IMR-90 (cell line): Measurements from ENCODE around the gene ATOH8. TPM values are rescaled to one million over a fixed set of nuclear protein-coding genes. Genes with fewer than 3 reads are reported as not detected.

Source experiments
- ATAC-seq: fragments of 200-7000 bp; cut with Tn5 transposase; 2 replicates; pipeline ENCODE4 v1.9.1; 2020; ENCODE audit warnings: low read depth, mild to moderate bottlenecking, moderate library complexity
- BruUV-seq: library from RNA; stranded (reverse); fragments of 400-500 nt; replicated peaks from 2 replicates; lab custom pipeline; 2021; lab: Mats Ljungman, UMichigan
- CTCF ChIA-PET: fragments of 300-600 bp; formaldehyde crosslinking; extraction: SDS; loops from one replicate; lab custom pipeline; 2021; ENCODE audit warnings: antibody characterized with exemption; lab: Yijun Ruan, JAX
- POLR2A ChIA-PET: fragments of 300-600 bp; sonication (Branson Sonifier 250); formaldehyde crosslinking; loops from one replicate; lab custom pipeline; 2022; ENCODE audit warnings: antibody characterized with exemption; ENCODE audit not compliant: unreplicated experiment; lab: Charles Lee
- DNase-seq: peaks from one replicate; pipeline ENCODE4 v3.0.0; 2013
- H2AFZ ChIP-seq: replicated peaks from 2 replicates; pipeline ENCODE3; 2013; ENCODE audit warnings: low read length, mild to moderate bottlenecking; ENCODE audit not compliant: poor library complexity
- H2AK5ac ChIP-seq: 2 replicates; pipeline ENCODE4 v1.6.1; 2013; ENCODE audit warnings: low read depth, low read length, inconsistent platforms
- H2AK9ac ChIP-seq: replicated peaks from 2 replicates; pipeline ENCODE3; 2013; ENCODE audit warnings: mild to moderate bottlenecking, low read depth, low read length, moderate library complexity; ENCODE audit not compliant: poor library complexity
- H2BK120ac ChIP-seq: 2 replicates; pipeline ENCODE4 v1.6.1; 2013; ENCODE audit warnings: low read depth, low read length, inconsistent platforms
- H2BK15ac ChIP-seq: 3 replicates; pipeline ENCODE4 v1.6.1; 2013; ENCODE audit warnings: low read depth, low read length, inconsistent platforms
- H2BK20ac ChIP-seq: 2 replicates; pipeline ENCODE4 v1.6.1; 2013; ENCODE audit warnings: low read depth, mild to moderate bottlenecking, inconsistent platforms, low read length, moderate library complexity
- H2BK5ac ChIP-seq: 2 replicates; pipeline ENCODE4 v1.6.1; 2013; ENCODE audit warnings: mild to moderate bottlenecking, low read depth, low read length, inconsistent platforms; ENCODE audit not compliant: poor library complexity, severe bottlenecking
- H3K14ac ChIP-seq: replicated peaks from 2 replicates; pipeline ENCODE4 v1.6.1; 2013; ENCODE audit warnings: low read depth, low read length, inconsistent platforms
- H3K18ac ChIP-seq: 2 replicates; pipeline ENCODE4 v1.6.1; 2013; ENCODE audit warnings: low read depth, low read length, control low read depth
- H3K23ac ChIP-seq: 2 replicates; pipeline ENCODE4 v1.6.1; 2013; ENCODE audit warnings: low read depth, low read length, inconsistent platforms
- H3K27ac ChIP-seq: 2 replicates; pipeline ENCODE4 v1.5.1; 2013; ENCODE audit warnings: mild to moderate bottlenecking, control low read depth, low read length; ENCODE audit not compliant: insufficient read depth
- H3K27me3 ChIP-seq: 2 replicates; pipeline ENCODE4 v1.6.1; 2013; ENCODE audit warnings: low read length; ENCODE audit not compliant: control insufficient read depth, insufficient read depth
- H3K36me3 ChIP-seq: 2 replicates; pipeline ENCODE4 v1.6.1; 2013; ENCODE audit warnings: low read length, mixed read lengths; ENCODE audit not compliant: control insufficient read depth, insufficient read depth
- H3K4ac ChIP-seq: 2 replicates; pipeline ENCODE4 v1.6.1; 2013; ENCODE audit warnings: low read depth, low read length, inconsistent platforms
- H3K4me1 ChIP-seq: 2 replicates; pipeline ENCODE4 v1.6.1; 2013; ENCODE audit warnings: low read length, mixed read lengths; ENCODE audit not compliant: control insufficient read depth, insufficient read depth
- H3K4me2 ChIP-seq: 2 replicates; pipeline ENCODE4 v1.6.1; 2013; ENCODE audit warnings: low read depth, mild to moderate bottlenecking, control low read depth, low read length, moderate library complexity
- H3K4me3 ChIP-seq: 2 replicates; pipeline ENCODE4 v1.5.1; 2013; ENCODE audit warnings: low read depth, mild to moderate bottlenecking, control low read depth, low read length, moderate library complexity; ENCODE audit not compliant: insufficient read depth
- H3K56ac ChIP-seq: 2 replicates; pipeline ENCODE4 v1.6.1; 2013; ENCODE audit warnings: low read length, inconsistent platforms; ENCODE audit not compliant: insufficient read depth; ENCODE audit errors: extremely low read depth
- H3K79me1 ChIP-seq, 2 experiments: 2 replicates each; pipeline ENCODE4 v1.6.1; 2013; ENCODE audit warnings: low read length in 2 of 2, inconsistent platforms in 1 of 2, low read depth in 1 of 2
- H3K9ac ChIP-seq: 2 replicates; pipeline ENCODE4 v1.6.1; 2013; ENCODE audit warnings: low read depth, low read length, control low read depth
- H3K9me1 ChIP-seq: 2 replicates; pipeline ENCODE4 v1.6.1; 2013; ENCODE audit warnings: low read length, inconsistent platforms; ENCODE audit not compliant: insufficient read depth
- H3K9me3 ChIP-seq: 2 replicates; pipeline ENCODE4 v1.6.1; 2013; ENCODE audit warnings: low read length; ENCODE audit not compliant: control insufficient read depth, insufficient read depth
- H4K20me1 ChIP-seq: 2 replicates; pipeline ENCODE4 v1.6.1; 2013; ENCODE audit warnings: low read length, inconsistent platforms; ENCODE audit not compliant: insufficient read depth
- H4K5ac ChIP-seq: 2 replicates; pipeline ENCODE4 v1.6.1; 2013; ENCODE audit warnings: mild to moderate bottlenecking, low read depth, low read length, control low read depth
- H4K8ac ChIP-seq, 2 experiments: 2 replicates each; pipeline ENCODE4 v1.6.1; 2013; ENCODE audit warnings: low read depth in 2 of 2, low read length in 2 of 2, control low read depth in 1 of 2, inconsistent platforms in 1 of 2
- H4K91ac ChIP-seq: 2 replicates; pipeline ENCODE4 v1.6.1; 2013; ENCODE audit warnings: low read depth, low read length, inconsistent platforms; ENCODE audit not compliant: insufficient read depth
- CEBPB ChIP-seq: IDR thresholded peaks from 2 replicates; pipeline ENCODE4 v1.6.1; 2012; ENCODE audit warnings: low read depth, low read length, improper control_type of control experiment
- NFE2L2 ChIP-seq: fragments of 150-350 bp; IDR thresholded peaks from 2 replicates; pipeline ENCODE4 v1.6.1; 2016; ENCODE audit warnings: low read depth, mild to moderate bottlenecking, low read length
- RAD21 ChIP-seq: IDR thresholded peaks from 2 replicates; pipeline ENCODE4 v1.6.1; 2012; ENCODE audit warnings: low read length, improper control_type of control experiment
- RCOR1 ChIP-seq: IDR thresholded peaks from 2 replicates; pipeline ENCODE4 v1.6.1; 2012; ENCODE audit warnings: mild to moderate bottlenecking, low read length, improper control_type of control experiment; ENCODE audit not compliant: insufficient replicate concordance
- SMC3 ChIP-seq: fragments of 150-350 bp; IDR thresholded peaks from 2 replicates; pipeline ENCODE4 v1.6.1; 2016; ENCODE audit warnings: low read depth, mild to moderate bottlenecking, antibody characterized with exemption, low read length, moderate library complexity
- WGBS, 2 experiments: methylation state at CpG; one replicate each; pipeline versions ENCODE4 v1.1.5 to v1.1.7; 2013; ENCODE audit warnings: missing lambda C conversion rate in 2 of 2; ENCODE audit not compliant: insufficient read length in 1 of 2; ENCODE audit errors: extremely low coverage in 2 of 2; 5-methylcytosine and 5-hydroxymethylcytosine counted together
- dilution Hi-C: fragments of 300-500 bp; cut with HindIII; formaldehyde crosslinking; loops from one replicate; pipeline ENCODE4 v1.14.3; 2018; ENCODE audit warnings: low sequenced_read_pairs; ENCODE audit not compliant: unreplicated experiment
- in situ Hi-C: fragments of 300-500 bp; cut with MboI; formaldehyde crosslinking; loops from 3 replicates; pipeline ENCODE4 v1.14.3; 2019; ENCODE audit warnings: low sequenced_read_pairs, inconsistent platforms, mixed read lengths
- intact Hi-C: fragments of 100-400 bp; cut with micrococcal nuclease; formaldehyde crosslinking; loops from 2 replicates; pipeline ENCODE4 v1.10.0; 2022
- polyA plus RNA-seq, 3 experiments: library from polyadenylated mRNA; depleted of rRNA; stranded (reverse); fragments of >200 nt; gene quantifications; 2 replicates each; pipeline ENCODE4 v1.2.3, GENCODE V29; 2012; ENCODE audit warnings: low replicate concordance in 1 of 3
- total RNA-seq: library from RNA; depleted of rRNA; stranded (reverse); fragments of >200 nt; gene quantifications from 2 replicates; pipeline ENCODE4 v1.2.3, GENCODE V29; 2012
- TF ChIP-seq, protein P1 (sequence below): fragments of 150-350 bp; IDR thresholded peaks from 2 replicates; pipeline ENCODE4 v1.6.1; 2017; ENCODE audit warnings: mild to moderate bottlenecking, antibody characterized with exemption, low read length, low read depth
- TF ChIP-seq, protein P2 (sequence below): conservative IDR thresholded peaks from 2 replicates; pipeline ENCODE4 v1.5.1; 2012; ENCODE audit warnings: mild to moderate bottlenecking, low read depth, low read length, improper control_type of control experiment

The ATOH8 gene
- total and polyA plus RNA-seq, 2 of the 4 experiments (the other 2 are of a cell fraction), result 7.9 to 9.0 TPM

DNA sequence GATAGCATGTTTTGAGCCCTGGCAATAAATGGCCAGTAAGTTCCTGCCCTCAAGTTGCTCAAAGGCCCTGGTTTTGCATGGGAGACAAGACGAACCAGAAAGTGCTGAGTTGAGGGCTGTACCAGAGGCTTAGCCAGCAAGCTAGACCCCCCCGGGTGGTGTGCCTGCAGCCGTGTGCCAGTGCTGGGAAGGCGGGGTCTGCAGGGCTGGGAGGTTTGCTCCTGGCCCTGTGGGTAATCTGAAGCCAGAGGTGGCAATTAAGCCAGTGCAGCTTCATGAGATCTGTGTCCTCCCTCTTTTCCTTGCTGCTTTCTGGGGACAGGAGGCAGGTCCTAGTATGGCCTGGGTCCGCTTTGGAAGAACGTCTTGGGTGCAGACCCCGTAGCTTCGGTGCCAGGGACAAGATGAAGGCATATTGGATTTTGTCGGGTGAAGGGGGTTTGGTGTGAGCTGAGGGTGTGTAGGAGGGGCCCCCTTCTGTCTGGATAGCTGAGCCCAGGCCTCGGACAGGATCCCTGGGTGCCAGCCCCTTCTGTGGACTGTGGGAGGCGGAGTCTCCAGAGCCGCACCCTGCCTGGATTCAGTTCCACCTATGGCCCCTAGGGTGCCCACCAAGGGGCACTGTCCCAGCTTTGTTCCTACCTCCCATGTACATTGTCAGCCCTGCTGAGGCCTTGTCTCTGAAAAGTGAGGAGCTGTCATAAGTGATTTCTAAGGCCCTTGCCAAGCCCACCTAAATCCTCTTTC, 15.6 kb downstream of the ATOH8 start:
- no peak overlapping the region for H2AK9ac ChIP-seq
- H2BK5ac ChIP-seq, result no peak overlapping the region
- H3K36me3 ChIP-seq, result peaks cover 30% of the 10 kb centered on the region
- 80% methylated on average over 2 of the region's 12 CpGs; no CpG with 5 or more reads in 1 of the 2 experiments for WGBS, 2 experiments
- H4K91ac ChIP-seq, result peak overlapping the region; percentile 36
- peak overlapping the region; percentile 48 to 96; a peak in 1 of 4 replicates for H4K8ac ChIP-seq
- peak overlapping the region; percentile 69 for H2AK5ac ChIP-seq
- dilution Hi-C loops (no loop called here), intact Hi-C loops (no loop called here), in situ Hi-C loops (no loop called here)
- peak overlapping the region; percentile 80 for H3K4ac ChIP-seq
- no peak overlapping the region for H3K18ac ChIP-seq
- H3K9me1 ChIP-seq, result peaks cover 26% of the 10 kb centered on the region
- no peak overlapping the region for H2AFZ ChIP-seq
- H3K14ac ChIP-seq, result peak overlapping the region; percentile 67; the same call in 1 of the 2 replicates
- H3K27me3 ChIP-seq, result no peaks in the 10 kb centered on the region
- no peaks in the 10 kb centered on the region; the same call in 1 of the 2 replicates for H4K20me1 ChIP-seq
- peak overlapping the region; percentile 85 for H2BK120ac ChIP-seq
- H3K9ac ChIP-seq, result no peak overlapping the region
- no TSS peak for BruUV-seq
- H3K27ac ChIP-seq, result no peak overlapping the region
- H2BK20ac ChIP-seq, result peak overlapping the region; percentile 82
- no peak overlapping the region for H3K56ac ChIP-seq
- H4K5ac ChIP-seq, result no peak overlapping the region; the same call in 1 of the 2 replicates
- peak overlapping the region; percentile 56; the same call in 1 of the 2 replicates for H3K23ac ChIP-seq
- ATAC-seq, result no peak
- POLR2A ChIA-PET, result no interaction called here
- no peaks in the 10 kb centered on the region for H3K9me3 ChIP-seq
- no peak overlapping the region for H3K4me3 ChIP-seq
- CTCF ChIA-PET, result interaction anchor here (1.1 to 2.1 kb wide), 3 partner anchors 14 to 44 kb away, joined by 3 to 4 read pairs (median 4); no protein-coding TSS in a partner anchor
- DNase-seq, result no peak
- H3K79me1 ChIP-seq, result peaks cover 26 to 57% of the 10 kb centered on the region in 2 experiments; a peak in 3 of 4 replicates
- no peak for TF ChIP-seq RCOR1
- no peak for TF ChIP-seq NFE2L2
- TF ChIP-seq, protein P1, sequence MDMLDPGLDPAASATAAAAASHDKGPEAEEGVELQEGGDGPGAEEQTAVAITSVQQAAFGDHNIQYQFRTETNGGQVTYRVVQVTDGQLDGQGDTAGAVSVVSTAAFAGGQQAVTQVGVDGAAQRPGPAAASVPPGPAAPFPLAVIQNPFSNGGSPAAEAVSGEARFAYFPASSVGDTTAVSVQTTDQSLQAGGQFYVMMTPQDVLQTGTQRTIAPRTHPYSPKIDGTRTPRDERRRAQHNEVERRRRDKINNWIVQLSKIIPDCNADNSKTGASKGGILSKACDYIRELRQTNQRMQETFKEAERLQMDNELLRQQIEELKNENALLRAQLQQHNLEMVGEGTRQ, result no peak
- TF ChIP-seq SMC3, result no peak
- no peak for TF ChIP-seq CEBPB
- TF ChIP-seq RAD21, result no peak
- TF ChIP-seq, protein P2, sequence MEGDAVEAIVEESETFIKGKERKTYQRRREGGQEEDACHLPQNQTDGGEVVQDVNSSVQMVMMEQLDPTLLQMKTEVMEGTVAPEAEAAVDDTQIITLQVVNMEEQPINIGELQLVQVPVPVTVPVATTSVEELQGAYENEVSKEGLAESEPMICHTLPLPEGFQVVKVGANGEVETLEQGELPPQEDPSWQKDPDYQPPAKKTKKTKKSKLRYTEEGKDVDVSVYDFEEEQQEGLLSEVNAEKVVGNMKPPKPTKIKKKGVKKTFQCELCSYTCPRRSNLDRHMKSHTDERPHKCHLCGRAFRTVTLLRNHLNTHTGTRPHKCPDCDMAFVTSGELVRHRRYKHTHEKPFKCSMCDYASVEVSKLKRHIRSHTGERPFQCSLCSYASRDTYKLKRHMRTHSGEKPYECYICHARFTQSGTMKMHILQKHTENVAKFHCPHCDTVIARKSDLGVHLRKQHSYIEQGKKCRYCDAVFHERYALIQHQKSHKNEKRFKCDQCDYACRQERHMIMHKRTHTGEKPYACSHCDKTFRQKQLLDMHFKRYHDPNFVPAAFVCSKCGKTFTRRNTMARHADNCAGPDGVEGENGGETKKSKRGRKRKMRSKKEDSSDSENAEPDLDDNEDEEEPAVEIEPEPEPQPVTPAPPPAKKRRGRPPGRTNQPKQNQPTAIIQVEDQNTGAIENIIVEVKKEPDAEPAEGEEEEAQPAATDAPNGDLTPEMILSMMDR, result peak; percentile 29
- H2BK15ac ChIP-seq, result peak overlapping the region; percentile 31; the same call in 2 of the 3 replicates
- no peak overlapping the region for H3K4me2 ChIP-seq
- H3K4me1 ChIP-seq, result peaks cover 43% of the 10 kb centered on the region
